GM10248 (cell line): Measurements from ENCODE around the gene SMIM35.

Experiments used
- CTCF ChIA-PET: fragments of 300-600 bp; sonication (Branson Sonifier 250); formaldehyde crosslinking; extraction: SDS; loops from one replicate; lab custom pipeline; 2021; ENCODE audit warnings: antibody characterized with exemption; lab: Yijun Ruan, JAX
- POLR2A ChIA-PET: fragments of 350-650 bp; sonication (Branson Sonifier 250); formaldehyde crosslinking; extraction: SDS; loops from one replicate; lab custom pipeline; 2020; ENCODE audit warnings: antibody characterized with exemption; lab: Yijun Ruan, JAX
- DNase-seq: peaks from one replicate; pipeline ENCODE4 v3.0.0; 2012; ENCODE audit errors: extremely low spot score
- TF ChIP-seq, protein P1 (sequence below): IDR thresholded peaks from 2 replicates; pipeline ENCODE4 v1.5.1; 2012; ENCODE audit warnings: mild to moderate bottlenecking, low read depth; ENCODE audit errors: extremely low read depth, missing control alignments, control extremely low read depth

The SMIM35 gene

DNA sequence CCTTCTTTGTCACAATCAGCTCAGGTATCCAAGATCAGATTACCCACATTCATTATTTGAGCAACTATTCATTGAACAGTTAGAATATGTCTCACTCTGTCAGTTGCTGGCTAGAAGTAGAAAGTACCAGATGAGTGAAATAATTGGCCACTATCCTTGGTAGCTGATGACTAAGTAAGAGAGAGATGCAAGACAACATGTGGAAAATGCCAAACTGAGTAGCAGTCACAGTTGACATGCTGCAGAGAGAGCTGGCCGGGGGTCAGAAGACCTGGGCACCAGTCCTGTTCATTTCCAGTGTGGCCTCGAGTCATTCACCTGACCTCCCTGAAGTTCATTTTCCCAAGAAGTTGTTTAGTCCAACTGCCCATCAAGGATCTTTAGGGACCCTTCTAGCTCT is 22.5 kb upstream of the SMIM35 start:
- TF ChIP-seq, protein P1, sequence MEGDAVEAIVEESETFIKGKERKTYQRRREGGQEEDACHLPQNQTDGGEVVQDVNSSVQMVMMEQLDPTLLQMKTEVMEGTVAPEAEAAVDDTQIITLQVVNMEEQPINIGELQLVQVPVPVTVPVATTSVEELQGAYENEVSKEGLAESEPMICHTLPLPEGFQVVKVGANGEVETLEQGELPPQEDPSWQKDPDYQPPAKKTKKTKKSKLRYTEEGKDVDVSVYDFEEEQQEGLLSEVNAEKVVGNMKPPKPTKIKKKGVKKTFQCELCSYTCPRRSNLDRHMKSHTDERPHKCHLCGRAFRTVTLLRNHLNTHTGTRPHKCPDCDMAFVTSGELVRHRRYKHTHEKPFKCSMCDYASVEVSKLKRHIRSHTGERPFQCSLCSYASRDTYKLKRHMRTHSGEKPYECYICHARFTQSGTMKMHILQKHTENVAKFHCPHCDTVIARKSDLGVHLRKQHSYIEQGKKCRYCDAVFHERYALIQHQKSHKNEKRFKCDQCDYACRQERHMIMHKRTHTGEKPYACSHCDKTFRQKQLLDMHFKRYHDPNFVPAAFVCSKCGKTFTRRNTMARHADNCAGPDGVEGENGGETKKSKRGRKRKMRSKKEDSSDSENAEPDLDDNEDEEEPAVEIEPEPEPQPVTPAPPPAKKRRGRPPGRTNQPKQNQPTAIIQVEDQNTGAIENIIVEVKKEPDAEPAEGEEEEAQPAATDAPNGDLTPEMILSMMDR, result no peak
- ChIA-PET POLR2A (no interaction called here), CTCF (interaction anchor here (2.1 kb wide), 1 partner anchor 62 kb away, joined by 7 read pairs; no protein-coding TSS in a partner anchor)
- DNase-seq, result no peak

DNA sequence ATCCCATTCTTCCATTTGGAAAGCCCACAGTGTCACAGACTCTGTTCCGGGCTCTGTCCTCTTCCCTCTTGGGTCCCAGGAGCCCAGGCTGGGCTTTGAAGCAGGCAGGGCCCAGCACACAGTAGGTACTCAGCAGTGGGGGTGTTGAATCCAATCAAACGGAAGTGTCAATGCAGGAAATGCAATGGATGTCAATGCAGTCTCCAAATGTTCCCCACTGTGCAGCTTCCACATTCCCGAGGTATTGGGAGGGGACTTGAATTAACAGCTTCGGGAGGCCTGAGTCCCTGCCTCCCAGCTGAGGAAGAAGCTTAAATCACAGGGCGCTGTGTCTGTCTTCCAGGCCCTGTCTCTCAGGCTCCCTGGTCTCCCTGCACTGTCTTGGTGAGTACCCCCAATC is 21.8 kb upstream of the SMIM35 start:
- ChIA-PET CTCF (interaction anchor here (2.1 kb wide), 1 partner anchor 63 kb away, joined by 7 read pairs; no protein-coding TSS in a partner anchor), POLR2A (no interaction called here)
- TF ChIP-seq, protein P1, result no peak
- no peak for DNase-seq

DNA sequence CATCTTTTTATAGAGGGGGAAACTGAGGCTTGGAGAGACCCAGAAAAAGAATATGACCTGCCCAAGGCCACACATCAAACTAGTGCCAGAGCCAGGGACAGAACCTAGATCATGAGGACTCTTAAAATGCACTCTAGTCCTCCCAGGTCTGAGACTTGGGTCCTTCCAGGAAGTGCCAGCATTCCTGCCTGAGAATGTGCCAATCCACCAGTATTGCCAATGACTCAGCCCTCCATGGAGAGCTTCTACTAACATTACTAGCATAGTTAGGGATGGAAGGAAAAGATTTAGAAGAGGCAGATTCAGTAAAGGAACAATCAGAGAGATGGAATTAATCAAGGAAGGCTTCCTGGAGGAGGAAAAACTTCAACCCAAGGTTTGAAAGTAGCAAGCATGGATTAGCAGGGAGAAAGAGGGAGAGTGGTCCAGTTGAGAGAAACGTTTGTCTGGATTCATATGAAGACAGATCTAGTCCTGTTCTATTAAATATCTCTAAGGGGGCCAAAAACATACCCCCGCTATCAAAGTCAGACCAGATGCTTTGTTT is 20.1 kb upstream of the SMIM35 start:
- TF ChIP-seq, protein P1, result no peak
- ChIA-PET CTCF (interaction anchor here (1.5 kb wide), 1 partner anchor 53 kb away, joined by 3 read pairs; no protein-coding TSS in a partner anchor), POLR2A (no interaction called here)
- DNase-seq, result no peak

DNA sequence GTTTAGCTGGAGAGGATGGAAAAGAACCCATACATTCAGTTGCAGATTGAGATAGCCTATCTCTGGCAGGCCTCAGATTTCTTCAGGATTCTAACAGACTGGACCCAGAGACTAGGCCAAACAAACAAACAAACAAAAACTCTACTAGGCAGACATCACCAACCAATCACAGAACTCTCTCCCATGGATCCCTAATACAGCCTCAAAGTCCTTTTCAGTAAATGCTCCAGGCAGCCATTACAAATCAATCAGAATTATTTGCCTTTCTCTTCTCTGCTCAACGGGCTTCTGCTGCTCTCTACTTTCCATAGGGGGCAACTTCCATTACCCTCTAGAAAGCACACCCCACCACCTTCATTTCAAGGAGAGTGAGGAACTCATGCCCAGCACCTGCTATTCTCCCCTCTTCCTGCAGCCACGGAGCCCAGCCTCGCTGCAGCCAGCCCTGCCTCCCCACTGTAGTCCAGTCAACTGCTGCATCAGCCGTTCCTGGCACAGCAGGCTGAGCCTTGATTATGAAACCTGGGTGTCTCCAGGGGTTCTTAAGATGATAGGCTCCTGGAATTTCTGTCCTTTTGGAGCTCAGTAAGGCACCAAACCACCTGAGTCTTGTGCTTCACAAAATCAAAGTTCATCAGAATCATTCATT is 19.0 kb upstream of the SMIM35 start:
- no peak for DNase-seq
- TF ChIP-seq, protein P1, result no peak
- CTCF ChIA-PET, result interaction anchor here (1.0 to 1.8 kb wide), 3 partner anchors 10 to 159 kb away, joined by 3 to 5 read pairs (median 3); no protein-coding TSS in a partner anchor
- POLR2A ChIA-PET, result no interaction called here

DNA sequence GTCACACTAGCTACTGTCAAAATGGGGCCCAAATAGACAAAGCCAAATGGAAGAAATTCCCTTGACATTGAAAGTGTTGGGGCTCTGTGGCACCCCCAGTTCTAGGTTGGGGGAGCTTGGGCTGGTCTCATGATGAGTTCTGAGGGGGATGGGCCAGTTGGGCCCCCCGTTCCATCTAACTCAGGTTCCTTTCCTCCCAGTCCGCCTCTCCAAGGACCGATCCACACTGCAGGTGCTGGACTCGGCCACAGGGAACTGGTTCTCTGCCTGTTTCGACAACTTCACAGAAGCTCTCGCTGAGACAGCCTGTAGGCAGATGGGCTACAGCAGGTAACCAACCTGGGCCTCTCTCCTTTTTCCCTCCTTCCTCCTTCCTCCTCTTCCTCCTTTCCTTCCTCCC is 17.7 kb upstream of the SMIM35 start:
- TF ChIP-seq, protein P1, result no peak
- ChIA-PET CTCF (interaction anchor here (1.0 to 1.5 kb wide), 2 partner anchors 12 to 158 kb away, joined by 3 to 5 read pairs; no protein-coding TSS in a partner anchor), POLR2A (no interaction called here)
- DNase-seq, result no peak

DNA sequence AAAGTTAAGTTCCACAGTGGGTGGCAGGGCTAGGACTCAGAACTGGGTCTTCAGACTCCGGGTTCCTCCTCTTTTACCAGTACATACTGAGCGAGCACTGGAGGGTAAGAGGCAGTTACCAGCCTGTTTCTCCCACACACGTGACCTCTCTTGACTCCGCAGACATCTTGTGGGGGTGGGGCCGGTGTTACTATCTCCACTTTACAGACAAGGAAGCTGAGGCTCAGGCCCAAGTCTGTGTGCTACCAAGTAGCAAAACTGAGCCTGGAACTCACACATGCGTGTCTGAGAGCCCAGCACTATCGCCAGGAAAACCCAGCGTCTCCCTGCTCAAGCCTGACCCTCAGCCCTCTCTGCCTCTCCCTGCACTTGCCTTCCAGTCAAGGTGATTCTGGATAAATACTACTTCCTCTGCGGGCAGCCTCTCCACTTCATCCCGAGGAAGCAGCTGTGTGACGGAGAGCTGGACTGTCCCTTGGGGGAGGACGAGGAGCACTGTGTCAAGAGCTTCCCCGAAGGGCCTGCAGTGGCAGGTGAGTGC is 16.0 kb upstream of the SMIM35 start:
- no peak for DNase-seq
- ChIA-PET POLR2A (no interaction called here), CTCF (interaction anchor here (1.4 kb wide), 1 partner anchor 259 kb away, joined by 3 read pairs; no protein-coding TSS in a partner anchor)
- TF ChIP-seq, protein P1, result no peak
